Jurkat, Clone E6-1 (cell line): Measurements from ENCODE around the gene ZDHHC11B.
"Not testable (repeated sequence)": the region's sequence is repeated elsewhere in the genome, so short reads cannot be mapped to it uniquely, and the experiment has no call there.

ENCODE experiments used
- DNase-seq: peaks from one replicate; pipeline ENCODE4 v3.0.0-alpha.2; 2011; ENCODE audit warnings: low read depth, low spot score
- H3K4me3 ChIP-seq: 2 replicates; pipeline ENCODE4 v1.5.1; 2011; ENCODE audit warnings: mild to moderate bottlenecking, low read length, control low read depth, moderate library complexity

The ZDHHC11B gene

GRCh38 chr5:743696-744404 lies 40.7 kb downstream of the ZDHHC11B start:
- H3K4me3 ChIP-seq, DNase-seq: not testable (repeated sequence)

- DNase-seq, H3K4me3 ChIP-seq: not testable (repeated sequence)
These were observed 42.3 kb downstream of the ZDHHC11B start for GRCh38 chr5:742276-742675.

GRCh38 chr5:734145-734544 lies 50.4 kb downstream of the ZDHHC11B start:
- DNase-seq, H3K4me3 ChIP-seq: not testable (repeated sequence)

- DNase-seq, H3K4me3 ChIP-seq: not testable (repeated sequence)
These were observed 51.6 kb downstream of the ZDHHC11B start for GRCh38 chr5:732754-733454.

- not testable (repeated sequence) for DNase-seq, H3K4me3 ChIP-seq
These were observed 55.3 kb downstream of the ZDHHC11B start for GRCh38 chr5:729225-729624.

- H3K4me3 ChIP-seq, DNase-seq: not testable (repeated sequence)
These were observed 57.4 kb downstream of the ZDHHC11B start for GRCh38 chr5:727087-727486.

GRCh38 chr5:723865-724264 lies 60.7 kb downstream of the ZDHHC11B start:
- not testable (repeated sequence) for H3K4me3 ChIP-seq, DNase-seq

- not testable (repeated sequence) for DNase-seq, H3K4me3 ChIP-seq
These were observed 61.2 kb downstream of the ZDHHC11B start for GRCh38 chr5:723309-723708.

- H3K4me3 ChIP-seq, DNase-seq: not testable (repeated sequence)
These were observed 65.2 kb downstream of the ZDHHC11B start for GRCh38 chr5:719379-719778.

GRCh38 chr5:717143-717542 lies 67.4 kb downstream of the ZDHHC11B start:
- no peak overlapping the region for H3K4me3 ChIP-seq
- no peak for DNase-seq

- H3K4me3 ChIP-seq, DNase-seq: not testable (repeated sequence)
These were observed 67.8 kb downstream of the ZDHHC11B start for GRCh38 chr5:716740-717139.

- not testable (repeated sequence) for DNase-seq, H3K4me3 ChIP-seq
These were observed 68.9 kb downstream of the ZDHHC11B start for GRCh38 chr5:715636-716035.

GRCh38 chr5:714215-715118 lies 70.1 kb downstream of the ZDHHC11B start:
- not testable (repeated sequence) for DNase-seq, H3K4me3 ChIP-seq

- not testable (repeated sequence) for H3K4me3 ChIP-seq, DNase-seq
These were observed 70.8 kb downstream of the ZDHHC11B start for GRCh38 chr5:713686-714085.

- not testable (repeated sequence) for H3K4me3 ChIP-seq, DNase-seq
These were observed 75.5 kb downstream of the ZDHHC11B start for GRCh38 chr5:708848-709517.

GRCh38 chr5:708374-708773 lies 76.2 kb downstream of the ZDHHC11B start:
- DNase-seq, H3K4me3 ChIP-seq: not testable (repeated sequence)

- not testable (repeated sequence) for DNase-seq
These were observed 78.4 kb downstream of the ZDHHC11B start for GRCh38 chr5:706127-706526.

GRCh38 chr5:696753-697702 lies 87.5 kb downstream of the ZDHHC11B start:
- H3K4me3 ChIP-seq, DNase-seq: not testable (repeated sequence)

More at GRCh38 chr5:706127-706526, 78.4 kb downstream of the ZDHHC11B start:
- not testable (repeated sequence) for H3K4me3 ChIP-seq
